NCI-H2107 (cell line): ENCODE data around the gene LIF.
"Not testable (repeated sequence)": the region's sequence is repeated elsewhere in the genome, so short reads cannot be mapped to it uniquely, and the experiment has no call there.

Source experiments
- DNase-seq: peaks from one replicate; lab custom pipeline; 2025; lab: John Stamatoyannopoulos, UW

The LIF gene

GRCh38 chr22:30224161-30224857, 22.2 kb downstream of the LIF start:
- DNase-seq = no peak

DNA sequence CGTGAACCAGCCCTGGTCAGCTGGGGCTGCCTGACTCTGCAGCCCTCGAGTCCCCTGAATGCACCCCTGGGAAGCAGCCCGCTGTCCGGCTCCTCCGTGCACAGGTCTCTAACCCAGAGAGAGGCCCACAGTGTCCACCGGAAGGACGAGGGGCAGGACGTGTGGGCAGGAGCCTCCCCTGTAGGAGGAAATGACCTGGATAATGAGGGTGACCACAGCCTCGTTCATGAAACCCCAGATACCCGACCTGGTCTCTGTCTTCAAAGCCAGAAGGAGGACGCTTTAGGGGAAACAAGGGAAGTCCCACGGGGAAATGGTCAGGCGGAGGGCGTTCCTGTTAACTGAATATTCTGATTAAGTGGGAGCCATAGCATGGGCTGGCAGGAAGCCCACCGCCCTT, 23.3 kb downstream of the LIF start:
- no peak for DNase-seq

GRCh38 chr22:30222321-30222720, 24.2 kb downstream of the LIF start:
- no peak for DNase-seq

- DNase-seq = no peak
These were observed 25.2 kb downstream of the LIF start for GRCh38 chr22:30221121-30221992.

DNA sequence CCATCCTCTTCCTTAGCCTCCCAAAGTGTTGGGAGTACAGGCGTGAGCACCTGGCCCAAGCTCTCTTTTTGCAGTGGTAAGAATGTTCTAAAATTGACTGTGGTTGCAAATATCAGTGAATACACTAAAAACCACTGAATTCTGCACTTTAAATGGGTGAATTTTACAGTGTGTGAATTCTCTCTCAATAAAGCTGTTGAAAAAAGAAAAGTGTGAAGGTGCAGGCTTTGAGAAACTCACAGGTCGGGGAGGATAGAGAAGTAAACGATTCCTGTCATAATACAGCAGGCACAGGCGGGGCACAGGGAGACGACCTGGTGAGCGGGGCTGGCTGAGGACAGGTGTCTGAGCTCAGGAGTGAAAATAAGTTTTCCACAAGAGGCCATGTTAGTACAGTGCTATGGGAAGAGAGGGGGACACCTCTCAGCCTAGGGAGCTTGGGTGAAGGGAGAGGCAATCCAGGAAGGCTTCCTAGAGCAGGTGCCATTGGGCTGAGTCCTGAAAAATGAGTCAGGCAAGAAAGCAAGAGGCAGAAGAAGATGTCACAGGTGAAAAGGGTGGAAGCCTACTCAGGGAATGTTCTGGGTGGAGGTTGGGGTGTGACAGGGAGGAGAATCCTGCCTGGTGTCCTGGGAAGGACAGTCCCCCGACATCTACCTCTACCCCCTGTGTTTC, 26.1 kb downstream of the LIF start:
- no peak for DNase-seq

- no peak for DNase-seq
These were observed 26.8 kb downstream of the LIF start for GRCh38 chr22:30219668-30220278.

GRCh38 chr22:30219049-30219654, 27.4 kb downstream of the LIF start:
- DNase-seq = no peak

DNA sequence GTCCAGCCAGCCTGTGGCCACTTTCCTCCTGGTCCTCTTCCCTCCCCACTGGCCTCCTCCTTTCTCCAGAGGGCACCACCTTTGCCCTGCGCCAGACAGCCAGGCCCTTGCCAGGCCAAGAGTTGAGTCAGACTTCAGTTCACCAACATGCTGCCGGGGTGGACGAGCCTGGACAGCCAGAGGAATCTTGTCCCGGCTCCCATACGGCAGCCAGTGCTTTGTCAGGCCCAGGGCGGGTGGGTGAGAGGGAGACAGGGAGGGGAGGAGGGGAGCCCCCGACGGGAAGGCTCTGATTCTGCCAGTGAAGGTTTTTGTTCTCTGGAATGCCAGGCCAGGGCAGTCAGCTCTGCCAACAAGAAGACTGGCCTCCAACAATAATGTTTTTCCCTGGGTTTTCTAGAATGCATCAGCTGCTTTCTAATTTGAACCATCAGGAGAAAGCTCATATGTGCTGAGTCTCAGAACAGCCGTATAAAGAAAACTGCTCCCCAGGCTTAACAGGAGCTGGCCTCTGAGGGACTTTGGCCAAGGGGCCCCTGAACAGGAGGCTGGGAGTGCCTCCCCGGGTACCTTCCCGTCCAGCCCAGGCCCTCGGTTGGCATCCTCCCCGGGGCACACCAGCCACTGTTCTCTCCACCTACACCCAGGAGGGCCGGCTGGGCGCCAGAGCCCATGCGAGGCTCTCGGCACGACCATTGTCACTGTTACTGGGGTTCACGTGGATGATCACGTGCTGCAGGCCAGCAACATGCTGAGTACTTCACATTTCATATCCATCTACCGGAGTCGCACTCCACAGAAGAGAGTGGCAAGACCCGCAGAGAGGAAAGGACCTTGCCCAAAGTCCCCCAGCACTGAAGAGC, 28.6 kb downstream of the LIF start:
- DNase-seq = no peak

DNA sequence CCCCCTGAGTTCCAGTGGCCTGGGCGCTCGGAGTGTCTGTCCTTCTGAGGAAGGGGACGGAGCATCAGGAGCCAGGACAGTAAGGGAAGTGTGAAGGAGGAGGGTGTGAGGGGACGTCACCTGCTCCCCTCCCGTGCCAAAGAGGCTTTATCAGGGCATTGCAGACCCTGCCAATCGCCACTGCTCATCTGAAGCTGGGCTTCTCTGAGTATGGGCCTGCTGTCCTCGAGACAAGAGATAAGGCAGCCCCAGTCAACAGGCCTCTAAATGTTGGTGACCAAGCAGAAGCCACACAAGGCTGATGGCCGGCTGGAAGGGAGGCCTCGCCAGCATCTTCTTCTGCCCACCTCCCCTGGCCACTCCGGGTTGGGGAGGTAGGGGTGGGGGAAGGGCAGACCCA, 29.8 kb downstream of the LIF start:
- no peak for DNase-seq

- DNase-seq = not testable (repeated sequence)
These were observed 30.3 kb downstream of the LIF start for GRCh38 chr22:30216272-30216671.

DNA sequence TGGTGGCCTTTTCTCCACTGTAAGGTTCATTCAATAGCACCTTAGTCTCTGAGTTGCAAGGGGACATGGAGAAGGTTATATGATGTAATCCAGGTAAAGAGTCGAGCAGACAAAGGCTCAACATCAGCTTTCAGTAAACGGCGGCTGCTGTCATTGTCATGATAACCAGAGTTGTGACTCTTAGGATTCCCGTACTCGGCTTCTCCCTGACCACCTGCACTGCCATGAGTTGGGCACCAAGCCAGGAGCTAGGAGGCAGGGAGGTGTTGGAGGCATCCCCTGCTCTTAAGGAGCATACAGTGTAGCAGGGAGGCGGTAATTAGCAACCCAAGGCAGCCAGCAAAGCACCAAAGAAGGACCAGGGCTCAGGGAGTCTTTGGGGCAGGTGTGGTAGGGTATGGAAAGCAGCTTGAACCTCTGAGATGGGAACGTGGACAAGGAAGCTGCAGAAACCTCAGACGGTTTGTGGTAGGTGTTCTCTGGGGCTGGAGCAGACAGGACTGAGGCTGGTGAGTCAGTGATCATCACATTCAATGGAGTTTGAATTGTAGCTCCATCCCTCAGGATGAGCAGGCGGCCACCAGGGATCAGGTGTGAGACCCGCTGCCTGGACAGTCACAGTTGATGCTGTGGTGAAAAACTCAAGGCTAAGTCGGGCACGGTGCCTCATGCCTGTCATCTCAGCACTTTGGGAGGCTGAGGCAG, 31.7 kb downstream of the LIF start:
- no peak for DNase-seq

- DNase-seq = no peak
These were observed 33.5 kb downstream of the LIF start for GRCh38 chr22:30212996-30213441.

DNA sequence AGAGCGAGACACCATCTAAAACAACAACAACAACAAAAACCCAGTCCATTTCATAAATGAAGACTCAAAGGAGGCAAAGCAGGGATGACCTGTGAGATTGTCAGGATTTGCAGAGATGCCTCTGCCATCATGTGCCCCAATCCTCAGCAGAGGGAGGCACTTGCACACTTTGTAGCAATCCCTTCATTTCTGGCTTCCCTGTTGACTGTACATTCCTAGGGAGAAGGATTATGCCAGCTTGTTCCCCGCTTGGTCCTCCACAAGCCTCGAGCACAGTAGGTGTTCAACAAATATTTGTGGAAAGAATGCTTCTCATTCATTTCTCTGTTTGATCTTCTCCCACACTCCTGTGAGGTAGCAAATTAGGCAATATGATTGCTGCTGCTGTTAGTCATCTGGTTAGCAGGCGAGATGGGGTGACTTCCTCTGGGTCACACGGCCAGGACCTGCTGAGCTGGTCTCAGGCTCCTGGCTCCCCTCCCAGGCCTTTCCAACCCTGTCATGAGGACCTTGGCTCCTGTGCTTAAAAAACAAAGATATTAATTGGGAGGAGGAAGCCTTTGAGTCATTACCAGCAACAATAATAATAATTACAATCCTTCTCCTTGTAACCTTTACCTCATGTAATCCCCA, 34.1 kb downstream of the LIF start:
- no peak for DNase-seq

DNA sequence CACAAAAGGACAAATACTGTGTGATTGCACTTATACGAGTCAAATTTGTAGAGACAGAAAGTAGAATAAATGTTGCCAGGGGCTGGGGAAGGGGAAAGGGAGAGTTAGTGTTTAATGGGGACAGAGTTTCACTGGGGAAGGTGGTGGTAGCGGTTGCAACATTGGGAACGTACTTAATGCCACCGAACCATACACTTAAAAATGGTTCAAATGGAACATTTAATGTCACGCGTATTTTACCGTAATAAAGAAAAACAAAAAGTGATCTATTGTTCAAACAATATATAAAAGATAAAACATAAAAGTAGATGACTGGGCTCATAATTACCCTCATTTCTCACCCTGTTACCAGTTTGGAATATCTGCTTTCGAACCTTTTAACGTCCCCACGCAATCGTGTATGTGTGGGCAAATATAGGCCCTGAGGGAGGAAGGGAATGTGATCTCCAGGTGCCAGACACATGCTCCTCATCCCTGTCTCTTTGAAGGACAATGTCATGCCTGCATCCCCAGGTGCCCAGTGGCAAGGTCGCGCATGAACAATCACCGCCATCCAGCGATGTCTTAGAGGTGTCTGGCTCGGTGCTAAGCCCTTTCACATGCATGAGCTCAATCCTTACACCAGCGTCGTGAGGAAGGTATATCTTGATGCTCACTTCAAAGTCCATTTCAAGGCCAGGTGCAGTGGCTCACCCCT, 35.3 kb downstream of the LIF start:
- DNase-seq = no peak

GRCh38 chr22:30210235-30210909, 36.2 kb downstream of the LIF start:
- no peak for DNase-seq

- no peak for DNase-seq
These were observed 36.9 kb downstream of the LIF start for GRCh38 chr22:30209642-30210041.

DNA sequence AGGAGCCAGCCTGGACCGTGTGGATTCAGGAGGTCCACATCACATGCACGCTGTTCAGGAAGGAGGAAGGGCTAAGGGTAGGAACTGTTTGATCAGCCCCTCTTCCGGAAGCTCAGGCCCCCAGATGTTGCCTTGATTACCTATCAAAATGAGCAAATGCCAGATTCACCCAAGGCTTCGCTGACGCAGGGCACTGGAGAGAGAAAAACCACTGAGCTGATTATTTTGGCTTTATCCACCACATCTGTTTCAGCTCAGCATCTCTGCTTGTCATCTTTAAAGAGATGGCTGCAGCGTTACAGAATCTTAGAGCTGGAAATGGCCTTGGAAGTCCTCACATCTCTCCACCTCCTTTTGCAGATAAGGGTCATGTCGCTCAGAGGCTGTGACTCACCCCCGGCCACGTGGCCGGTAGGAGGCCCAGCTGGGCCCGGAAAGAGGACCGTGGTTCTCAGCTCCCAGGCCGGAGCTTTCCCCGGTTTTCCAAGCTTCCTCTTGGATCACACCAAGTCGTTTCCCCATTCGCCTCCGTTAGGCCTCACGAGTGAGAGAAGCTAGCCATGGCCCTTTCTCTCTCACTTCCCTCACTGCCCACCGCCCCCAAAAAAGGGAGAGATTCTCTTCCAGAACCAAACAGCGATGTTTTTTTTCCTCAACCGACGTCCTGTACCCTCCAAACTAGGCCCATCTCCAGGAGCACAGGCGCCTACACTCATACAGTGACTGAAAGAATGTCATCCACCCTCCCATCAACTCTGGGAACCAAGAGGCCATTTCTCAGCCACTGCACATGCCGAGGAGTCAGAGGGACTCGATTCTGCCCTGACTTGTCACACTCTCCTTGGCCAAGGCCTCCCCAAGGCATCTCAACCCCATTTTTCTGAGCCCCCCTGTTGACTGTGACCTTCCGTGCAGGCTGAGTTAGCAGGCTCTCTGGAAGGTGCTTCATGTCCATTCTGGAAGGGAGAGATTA, 37.6 kb downstream of the LIF start:
- no peak for DNase-seq
